Activated CD8-positive, alpha-beta memory T cell treated with anti-CD3 and anti-CD28 coated beads for 4 hours (primary cell): ENCODE data around the gene SLC49A4.

Experiments
- DNase-seq, 2 donors: peaks; one replicate each; pipeline ENCODE4 v3.0.0-alpha.2; 2020; ENCODE audit warnings: low read depth in 2 of 2

SLC49A4 gene

GRCh38 chr3:122786066-122786465 is 8.8 kb upstream of the SLC49A4 start:
- DNase-seq: no peak

- DNase-seq: no peak
These were observed 7.0 kb upstream of the SLC49A4 start for GRCh38 chr3:122787872-122788271.

GRCh38 chr3:122789585-122790273 is 5.1 kb upstream of the SLC49A4 start:
- no peak for DNase-seq

GRCh38 chr3:122793568-122794416 is 1.1 kb upstream of the SLC49A4 start, which contains the start of gene HSPBAP1:
Gene HSPBAP1, minus strand, starts transcription at chr3:122793831. Its CDS starts 151 bp downstream, at chr3:122793680.
- DNase-seq: peak; percentile 83 to 88

GRCh38 chr3:122794483-122794778 is 438 bp upstream of the SLC49A4 start:
- no peak for DNase-seq

- DNase-seq: no peak
These were observed 866 bp downstream of the SLC49A4 start for GRCh38 chr3:122795674-122796195.

- DNase-seq: no peak
These were observed 2.4 kb downstream of the SLC49A4 start for GRCh38 chr3:122797291-122797690.

GRCh38 chr3:122799322-122799721 is 4.5 kb downstream of the SLC49A4 start:
- DNase-seq: no peak

GRCh38 chr3:122800031-122800430 is 5.2 kb downstream of the SLC49A4 start:
- no peak for DNase-seq

- no peak for DNase-seq
These were observed 5.9 kb downstream of the SLC49A4 start for GRCh38 chr3:122800706-122801237.

- no peak for DNase-seq
These were observed 7.5 kb downstream of the SLC49A4 start for GRCh38 chr3:122802323-122802722.

- DNase-seq: no peak
These were observed 9.1 kb downstream of the SLC49A4 start for GRCh38 chr3:122803977-122804376.

GRCh38 chr3:122810734-122811133 is 15.9 kb downstream of the SLC49A4 start:
- DNase-seq: no peak

- no peak for DNase-seq
These were observed 21.7 kb downstream of the SLC49A4 start for GRCh38 chr3:122816587-122816986.

GRCh38 chr3:122824465-122825381 is 29.9 kb downstream of the SLC49A4 start:
- DNase-seq: no peak

GRCh38 chr3:122825460-122825859 is 30.6 kb downstream of the SLC49A4 start:
- DNase-seq: no peak

GRCh38 chr3:122826278-122826677 is 31.4 kb downstream of the SLC49A4 start:
- no peak for DNase-seq

GRCh38 chr3:122828281-122828680 is 33.4 kb downstream of the SLC49A4 start:
- no peak for DNase-seq

GRCh38 chr3:122835590-122835989 is 40.7 kb downstream of the SLC49A4 start:
- no peak for DNase-seq

- DNase-seq: no peak
These were observed 48.7 kb downstream of the SLC49A4 start for GRCh38 chr3:122843604-122844003.

GRCh38 chr3:122857019-122857418 is 62.1 kb downstream of the SLC49A4 start:
- no peak for DNase-seq

- no peak for DNase-seq
These were observed 63.5 kb downstream of the SLC49A4 start for GRCh38 chr3:122858373-122858772.
